SU-DHL-6 (cell line): ENCODE results near the gene CHMP2B.
A peak's percentile ranks its signal among the peaks of the same experiment; 100 is the strongest.
"Not testable (repeated sequence)": the region's sequence is repeated elsewhere in the genome, so short reads cannot be mapped to it uniquely, and the experiment has no call there.

Experiments used
- H2AFZ ChIP-seq: fragments of 200-600 bp; sonication (generic); 2 replicates; pipeline ENCODE4 v1.6.1; 2014; ENCODE audit warnings: low read depth, mild to moderate bottlenecking, moderate library complexity, mixed read lengths, antibody characterized with exemption, low read length; ENCODE audit not compliant: severe bottlenecking
- H3F3A ChIP-seq: fragments of 200-600 bp; shearing (Covaris generic); 2 replicates; pipeline ENCODE4 v1.6.0; 2016; ENCODE audit warnings: antibody characterized with exemption, mild to moderate bottlenecking; ENCODE audit not compliant: insufficient read depth
- H3K27ac ChIP-seq: fragments of 200-600 bp; sonication (generic); 2 replicates; pipeline ENCODE4 v1.5.1; 2016; ENCODE audit warnings: low read depth, mild to moderate bottlenecking, low read length, moderate library complexity, mixed read lengths
- H3K27me3 ChIP-seq: fragments of 200-600 bp; sonication (generic), shearing (Covaris generic); 2 replicates; pipeline ENCODE4 v1.6.0; 2014; ENCODE audit warnings: mild to moderate bottlenecking, low read length
- H3K36me3 ChIP-seq: fragments of 200-600 bp; sonication (generic); 2 replicates; pipeline ENCODE4 v1.6.1; 2014; ENCODE audit warnings: mild to moderate bottlenecking, low read length, mixed read lengths
- H3K4me2 ChIP-seq: fragments of 300-600, 200-600 bp; shearing (Covaris generic), sonication (generic); 2 replicates; pipeline ENCODE4 v1.6.0; 2014; ENCODE audit warnings: low read length, low read depth, mild to moderate bottlenecking; ENCODE audit not compliant: poor library complexity, severe bottlenecking
- H3K4me3 ChIP-seq: fragments of 200-600 bp; sonication (generic); 2 replicates; pipeline ENCODE4 v1.5.1; 2014; ENCODE audit warnings: antibody characterized with exemption, low read length, mild to moderate bottlenecking, mixed read lengths; ENCODE audit not compliant: insufficient read depth, poor library complexity, severe bottlenecking
- H3K79me2 ChIP-seq: fragments of 200-600 bp; sonication (generic); 2 replicates; pipeline ENCODE4 v1.6.1; 2014; ENCODE audit warnings: mild to moderate bottlenecking, low read length, moderate library complexity; ENCODE audit not compliant: insufficient read depth
- H3K9ac ChIP-seq: fragments of 200-600 bp; sonication (generic); 2 replicates; pipeline ENCODE4 v1.7.0; 2014; ENCODE audit warnings: mild to moderate bottlenecking, low read length
- H3K9me2 ChIP-seq: fragments of 200-600 bp; sonication (generic); replicated peaks from 2 replicates; pipeline ENCODE4 v1.6.1; 2014; ENCODE audit warnings: low read length; ENCODE audit not compliant: insufficient read depth
- H3K9me3 ChIP-seq: fragments of 200-600 bp; sonication (generic); 2 replicates; pipeline ENCODE4 v1.6.1; 2014; ENCODE audit warnings: low read length, mixed read lengths; ENCODE audit not compliant: insufficient read depth
- H4K20me1 ChIP-seq: fragments of 200-600 bp; sonication (generic); 2 replicates; pipeline ENCODE4 v1.6.1; 2014; ENCODE audit warnings: low read depth, mild to moderate bottlenecking, antibody characterized with exemption, low read length, moderate library complexity, mixed read lengths
- EZH2phosphoT487 ChIP-seq: fragments of 200-600 bp; sonication (generic), shearing (Covaris generic); conservative IDR thresholded peaks from 2 replicates; pipeline ENCODE4 v1.6.1; 2018; ENCODE audit warnings: mild to moderate bottlenecking, antibody characterized with exemption, low read length, moderate library complexity, mixed read lengths
- TF ChIP-seq, protein P1 (sequence below): fragments of 200-600 bp; sonication (generic); IDR thresholded peaks from one replicate; pipeline ENCODE4 v1.5.1; 2017; ENCODE audit warnings: antibody characterized with exemption, mild to moderate bottlenecking, low read length, moderate library complexity; ENCODE audit not compliant: insufficient read depth, poor library complexity, severe bottlenecking

CHMP2B gene

GRCh38 chr3:87288446-87288845 lies 61.3 kb downstream of the CHMP2B start:
- no peaks in the 10 kb centered on the region for H3K79me2 ChIP-seq
- no peaks in the 10 kb centered on the region for H4K20me1 ChIP-seq
- H2AFZ ChIP-seq: no peak overlapping the region
- no peaks in the 10 kb centered on the region for H3K9me3 ChIP-seq
- no peak overlapping the region for H3K4me2 ChIP-seq
- no peaks in the 10 kb centered on the region for H3K27me3 ChIP-seq
- H3F3A ChIP-seq: no peaks in the 10 kb centered on the region
- H3K9ac ChIP-seq: no peak overlapping the region
- no peak for TF ChIP-seq EZH2phosphoT487
- TF ChIP-seq, protein P1, sequence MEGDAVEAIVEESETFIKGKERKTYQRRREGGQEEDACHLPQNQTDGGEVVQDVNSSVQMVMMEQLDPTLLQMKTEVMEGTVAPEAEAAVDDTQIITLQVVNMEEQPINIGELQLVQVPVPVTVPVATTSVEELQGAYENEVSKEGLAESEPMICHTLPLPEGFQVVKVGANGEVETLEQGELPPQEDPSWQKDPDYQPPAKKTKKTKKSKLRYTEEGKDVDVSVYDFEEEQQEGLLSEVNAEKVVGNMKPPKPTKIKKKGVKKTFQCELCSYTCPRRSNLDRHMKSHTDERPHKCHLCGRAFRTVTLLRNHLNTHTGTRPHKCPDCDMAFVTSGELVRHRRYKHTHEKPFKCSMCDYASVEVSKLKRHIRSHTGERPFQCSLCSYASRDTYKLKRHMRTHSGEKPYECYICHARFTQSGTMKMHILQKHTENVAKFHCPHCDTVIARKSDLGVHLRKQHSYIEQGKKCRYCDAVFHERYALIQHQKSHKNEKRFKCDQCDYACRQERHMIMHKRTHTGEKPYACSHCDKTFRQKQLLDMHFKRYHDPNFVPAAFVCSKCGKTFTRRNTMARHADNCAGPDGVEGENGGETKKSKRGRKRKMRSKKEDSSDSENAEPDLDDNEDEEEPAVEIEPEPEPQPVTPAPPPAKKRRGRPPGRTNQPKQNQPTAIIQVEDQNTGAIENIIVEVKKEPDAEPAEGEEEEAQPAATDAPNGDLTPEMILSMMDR: no peak
- H3K9me2 ChIP-seq: no peaks in the 10 kb centered on the region
- no peaks in the 10 kb centered on the region for H3K36me3 ChIP-seq
- no peak overlapping the region for H3K27ac ChIP-seq
- H3K4me3 ChIP-seq: no peak overlapping the region

DNA sequence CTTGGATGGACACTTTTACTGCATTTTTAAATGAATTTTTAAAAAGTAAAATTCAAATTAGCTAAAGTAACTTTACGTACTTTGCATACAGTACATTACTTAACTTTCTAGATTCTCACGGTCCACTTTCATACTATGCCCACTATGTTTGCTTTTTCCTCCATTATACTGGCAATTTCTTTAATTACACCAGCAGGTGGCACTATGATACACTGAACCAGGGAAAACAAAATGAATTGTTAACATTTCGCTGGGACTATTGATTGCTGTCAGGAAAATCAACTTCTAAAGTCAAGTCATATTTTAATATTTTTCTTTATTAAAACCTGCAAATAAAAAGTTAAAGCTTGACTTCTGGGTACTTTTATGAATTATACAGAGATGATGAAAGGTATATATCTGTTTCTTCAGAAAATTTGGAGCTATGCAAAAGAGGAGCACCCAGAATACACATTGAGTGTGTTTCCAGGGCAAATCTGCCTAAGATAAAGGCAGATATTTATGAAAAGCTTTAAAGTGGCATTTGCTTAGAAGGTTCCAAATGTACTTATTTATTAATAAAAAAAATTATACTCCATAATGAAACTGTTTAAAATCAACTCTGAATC lies 71.1 kb downstream of the CHMP2B start:
- H4K20me1 ChIP-seq: no peaks in the 10 kb centered on the region
- H3K27ac ChIP-seq: no peak overlapping the region
- no peaks in the 10 kb centered on the region for H3F3A ChIP-seq
- H3K9me3 ChIP-seq: no peaks in the 10 kb centered on the region
- H3K4me2 ChIP-seq: no peak overlapping the region
- H3K9ac ChIP-seq: no peak overlapping the region
- no peaks in the 10 kb centered on the region for H3K9me2 ChIP-seq
- H3K36me3 ChIP-seq: no peaks in the 10 kb centered on the region
- no peak for TF ChIP-seq EZH2phosphoT487
- TF ChIP-seq, protein P1: peak; percentile 77
- H2AFZ ChIP-seq: no peak overlapping the region
- no peak overlapping the region for H3K4me3 ChIP-seq
- H3K27me3 ChIP-seq: no peaks in the 10 kb centered on the region
- no peaks in the 10 kb centered on the region for H3K79me2 ChIP-seq

GRCh38 chr3:87305031-87305430 lies 77.9 kb downstream of the CHMP2B start:
- H3K36me3 ChIP-seq, H3K9me2 ChIP-seq, H4K20me1 ChIP-seq, H3K9me3 ChIP-seq, H3K79me2 ChIP-seq, H2AFZ ChIP-seq, H3K9ac ChIP-seq, H3K27me3 ChIP-seq, H3K27ac ChIP-seq, H3K4me2 ChIP-seq, H3F3A ChIP-seq, H3K4me3 ChIP-seq: not testable (repeated sequence)
